Cerebellar cortex (tissue), 1 donor: ENCODE measurements around the gene LST1.
"Not testable (repeated sequence)": the region's sequence is repeated elsewhere in the genome, so short reads cannot be mapped to it uniquely, and the experiment has no call there.

ENCODE experiments used
- DNase-seq: peaks from one replicate; pipeline ENCODE4 v3.0.0-alpha.2; 2015; ENCODE audit warnings: low spot score

Gene LST1

GRCh38 chr6:31580807-31581433 lies 5.2 kb upstream of the LST1 start:
- peak; percentile 76 for DNase-seq

GRCh38 chr6:31581434-31582229 lies 4.4 kb upstream of the LST1 start:
- DNase-seq = peak; percentile 31

DNA sequence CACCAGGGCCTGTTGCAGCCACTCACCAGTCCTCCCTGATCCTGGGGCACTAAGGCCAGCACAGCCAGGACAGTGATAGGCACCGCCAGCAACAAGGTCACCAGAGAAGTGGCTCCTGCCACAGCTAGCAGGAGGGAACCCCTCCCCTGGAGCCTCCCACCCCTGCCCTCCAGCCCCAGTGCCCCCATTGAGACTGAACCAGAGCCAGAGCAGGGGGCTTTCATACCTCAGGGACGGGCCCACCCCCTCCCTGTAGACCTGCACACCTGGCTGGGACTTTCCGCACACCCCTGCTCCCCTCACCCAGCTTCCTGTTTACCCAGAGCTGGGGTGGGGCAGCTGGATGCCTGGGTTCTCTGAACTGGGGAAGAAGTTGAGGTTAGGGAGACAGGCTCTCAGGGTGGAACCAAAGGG lies 3.8 kb upstream of the LST1 start, which contains the start of gene LTB:
Gene LTB, minus strand, starts transcription at position 195 of the 414 bp plus-strand sequence. Its CDS starts 7 bp downstream, at position 188.
- no peak for DNase-seq

- DNase-seq = no peak
Measured at GRCh38 chr6:31585491-31585890, 586 bp upstream of the LST1 start.

- DNase-seq = no peak
Measured at GRCh38 chr6:31586599-31587281, 663 bp downstream of the LST1 start.

DNA sequence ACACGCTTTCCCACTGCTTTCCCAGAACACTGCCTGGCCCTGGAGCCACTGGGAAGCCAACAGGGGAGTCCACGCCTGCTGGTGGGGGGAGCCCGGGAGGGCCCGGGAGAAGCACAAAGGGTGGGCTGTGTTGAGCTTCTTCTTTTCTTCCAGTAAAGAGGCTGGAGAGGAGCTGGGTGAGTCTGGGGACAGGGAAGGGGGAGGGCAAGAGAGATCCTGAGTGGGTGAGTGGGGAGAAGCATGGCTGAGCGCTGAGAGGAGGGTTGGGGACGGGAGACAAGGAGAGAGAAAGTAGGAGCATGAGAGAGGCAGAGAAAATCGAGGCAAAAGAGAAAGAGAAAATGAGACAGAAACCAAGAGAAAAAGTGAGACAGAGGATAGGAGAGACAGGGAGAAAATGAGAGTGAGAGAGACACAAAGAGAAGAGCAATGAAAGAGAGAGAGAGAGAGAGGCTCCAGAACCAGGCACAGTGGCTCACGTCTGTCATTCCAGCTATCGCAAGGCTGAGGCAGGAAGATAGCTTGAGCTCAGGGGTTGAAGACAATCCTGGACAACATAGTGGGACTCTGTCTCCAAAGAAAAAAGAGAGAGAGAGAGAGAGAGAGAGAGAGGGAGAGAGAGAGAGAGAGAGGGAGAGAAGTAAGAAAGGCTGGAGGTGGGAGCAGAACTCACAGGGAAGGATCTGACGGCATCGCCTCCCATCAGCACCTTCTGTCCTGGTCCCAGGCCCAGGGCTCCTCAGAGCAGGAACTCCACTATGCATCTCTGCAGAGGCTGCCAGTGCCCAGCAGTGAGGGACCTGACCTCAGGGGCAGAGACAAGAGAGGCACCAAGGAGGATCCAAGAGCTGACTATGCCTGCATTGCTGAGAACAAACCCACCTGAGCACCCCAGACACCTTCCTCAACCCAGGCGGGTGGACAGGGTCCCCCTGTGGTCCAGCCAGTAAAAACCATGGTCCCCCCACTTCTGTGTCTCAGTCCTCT lies 2.0 kb downstream of the LST1 start:
- DNase-seq = no peak

DNA sequence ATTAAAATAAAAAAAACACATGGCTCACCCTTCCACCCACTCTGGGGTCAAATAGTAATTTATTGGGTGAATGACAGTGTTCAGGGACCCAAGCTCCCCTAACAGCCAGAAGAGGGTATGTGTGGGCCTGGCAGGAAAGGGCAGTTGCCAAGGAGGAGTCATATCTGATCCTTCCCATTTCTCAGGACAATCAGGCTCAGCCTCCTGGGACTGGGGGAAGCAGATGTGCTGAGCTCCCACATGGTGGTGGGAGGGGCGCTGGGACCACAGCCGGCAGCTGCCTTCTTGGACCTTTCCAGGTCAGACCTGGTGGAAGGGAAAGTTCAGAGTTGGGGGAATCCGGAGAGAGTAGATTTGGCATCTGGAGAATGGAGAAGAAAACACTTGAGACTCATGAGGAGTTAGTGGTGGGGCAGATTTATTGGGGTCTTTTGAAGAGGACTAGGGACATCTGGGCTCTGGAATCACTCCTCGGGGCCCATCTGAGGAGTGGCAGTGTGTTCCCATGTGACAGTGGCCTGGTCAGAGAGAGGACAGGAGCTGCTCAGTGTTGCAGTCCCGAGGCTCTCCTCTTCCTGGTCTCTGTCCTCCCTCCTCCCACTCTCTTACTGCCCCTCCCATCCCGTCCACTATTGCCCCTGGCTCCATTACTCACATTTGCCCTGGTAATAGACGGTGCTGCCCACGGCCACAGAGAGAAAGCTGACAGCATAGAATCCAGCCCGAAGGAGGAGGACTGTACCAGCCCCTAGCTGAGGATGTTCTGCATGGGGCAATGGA lies 3.0 kb downstream of the LST1 start:
- no peak for DNase-seq

DNA sequence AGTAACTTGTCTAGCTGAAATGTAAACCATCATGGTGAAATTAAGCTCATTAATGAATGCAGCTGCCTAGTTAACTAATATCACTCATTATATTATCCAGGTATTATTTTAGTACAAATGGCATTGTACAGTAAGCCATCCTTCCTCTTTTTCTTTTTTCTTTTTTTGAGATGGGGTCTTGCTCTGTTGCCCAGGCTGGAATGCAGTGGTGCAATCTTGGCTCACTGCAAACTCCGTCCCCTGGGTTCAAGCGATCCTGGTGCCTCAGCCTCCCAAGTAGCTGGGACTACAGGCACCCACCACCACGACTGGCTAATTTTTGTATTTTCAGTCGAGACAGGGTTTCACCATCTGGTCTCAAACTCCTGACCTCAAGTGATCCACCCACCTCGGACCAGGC lies 4.6 kb downstream of the LST1 start:
- not testable (repeated sequence) for DNase-seq

- DNase-seq = no peak
Measured at GRCh38 chr6:31592396-31592771, 6.3 kb downstream of the LST1 start.

- DNase-seq = no peak
Measured at GRCh38 chr6:31597006-31597405, 10.9 kb downstream of the LST1 start.

DNA sequence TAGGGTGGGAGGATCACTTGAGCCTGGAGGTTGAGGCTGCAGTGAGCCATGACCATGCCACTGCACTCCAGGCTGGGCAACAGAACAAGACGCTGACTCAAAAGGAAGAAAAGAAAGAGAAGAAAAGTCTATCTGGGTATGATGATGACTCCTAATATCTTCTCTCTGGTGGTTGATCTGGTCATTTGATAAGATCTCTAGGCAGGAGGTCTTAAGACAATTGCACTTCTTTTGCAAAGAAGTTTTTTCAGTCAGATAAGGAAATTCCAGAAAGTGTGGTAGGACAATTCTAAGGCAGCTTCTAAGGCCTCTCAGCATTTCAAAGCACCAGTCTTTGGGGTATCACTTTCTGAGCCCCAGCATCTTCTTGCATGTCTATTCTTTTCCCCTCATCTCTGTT lies 21.2 kb downstream of the LST1 start:
- DNase-seq = no peak

GRCh38 chr6:31609519-31610406 lies 23.7 kb downstream of the LST1 start:
- no peak for DNase-seq

GRCh38 chr6:31610968-31611367 lies 24.9 kb downstream of the LST1 start:
- peak; percentile 42 for DNase-seq

GRCh38 chr6:31614075-31614619 lies 28.1 kb downstream of the LST1 start:
- no peak for DNase-seq

- DNase-seq = no peak
Measured at GRCh38 chr6:31614684-31615578, 28.9 kb downstream of the LST1 start, which contains the start of gene AIF1. AIF1 (plus strand) TSS chr6:31615234; CDS start chr6:31615330, 96 bp downstream.

DNA sequence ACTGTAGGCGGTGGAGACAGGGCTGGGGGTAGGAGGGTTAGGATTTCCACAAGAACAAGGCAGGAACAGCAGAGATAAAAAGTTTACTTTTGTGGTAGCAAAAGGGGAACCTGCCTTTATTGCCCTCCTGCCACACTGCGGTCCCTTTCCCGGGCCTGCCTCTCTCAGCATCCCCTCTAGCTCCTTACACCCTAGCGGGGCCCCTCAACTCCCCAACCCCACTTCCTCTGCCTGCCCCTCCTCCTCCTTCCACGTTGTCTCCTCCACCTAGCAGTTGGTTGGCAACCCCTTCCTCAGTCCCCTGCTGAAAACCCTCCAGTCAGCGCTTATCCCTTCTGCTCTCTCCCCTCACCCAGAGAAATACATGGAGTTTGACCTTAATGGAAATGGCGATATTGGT lies 29.7 kb downstream of the LST1 start:
- DNase-seq = no peak

DNA sequence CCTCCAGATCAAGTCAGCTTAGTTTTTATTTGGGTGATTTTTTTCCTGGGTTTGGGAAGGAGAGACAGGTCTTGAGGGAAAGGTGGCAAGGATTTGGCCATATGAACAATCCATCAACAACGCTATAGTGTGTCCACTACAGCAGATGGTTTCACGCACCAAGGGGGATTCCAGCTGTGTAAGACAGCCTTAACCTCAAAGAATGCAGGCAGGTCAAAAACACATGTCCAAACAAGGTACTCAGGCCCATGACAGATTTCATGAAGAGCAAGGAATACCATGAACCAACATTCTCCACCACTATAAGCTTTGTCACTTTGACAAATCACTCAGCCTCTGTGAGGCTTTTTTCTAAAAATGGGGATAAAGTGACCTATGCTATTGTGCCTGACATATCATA lies 30.9 kb downstream of the LST1 start:
- no peak for DNase-seq

GRCh38 chr6:31619805-31620585 lies 33.9 kb downstream of the LST1 start:
- peak; percentile 100 for DNase-seq
